BLaER1 treated with 17β-estradiol and CSF1 and Interleukin-3, amounts not matched to agents 10 nM and 100 nM (cell line): ENCODE results near the gene OR52I2.

Experiments used
- H3K27ac ChIP-seq, 11 experiments: shearing (Covaris generic); formaldehyde crosslinking; 2 replicates each; pipeline ENCODE4 v1.8.1; 2022
- H3K27me3 ChIP-seq, 11 experiments: shearing (Covaris generic); formaldehyde crosslinking; 2 replicates each; pipeline ENCODE4 v1.8.1; 2022
- H3K36me3 ChIP-seq, 11 experiments: shearing (Covaris generic); formaldehyde crosslinking; 2 replicates each; pipeline ENCODE4 v1.8.1; 2022
- H3K4me1 ChIP-seq, 10 experiments: shearing (Covaris generic); formaldehyde crosslinking; 2 replicates each; pipeline ENCODE4 v1.8.1; 2022
- H3K4me2 ChIP-seq, 11 experiments: shearing (Covaris generic); formaldehyde crosslinking; 2 replicates each; pipeline ENCODE4 v1.8.1; 2022
- H3K4me3 ChIP-seq, 10 experiments: shearing (Covaris generic); formaldehyde crosslinking; 2 replicates each; pipeline ENCODE4 v1.8.1; 2022
- H3K9ac ChIP-seq, 11 experiments: shearing (Covaris generic); formaldehyde crosslinking; 2 replicates each; pipeline ENCODE4 v1.8.1; 2022
- H3K9me3 ChIP-seq, 11 experiments: shearing (Covaris generic); formaldehyde crosslinking; replicated peaks in 1 of 11; 2 replicates each; pipeline ENCODE4 v1.8.1; 2022
- H4K20me1 ChIP-seq, 11 experiments: shearing (Covaris generic); formaldehyde crosslinking; 2 replicates each; pipeline ENCODE4 v1.8.1; 2022
- Cebpa-rat ChIP-seq, 11 experiments: shearing (Covaris generic); IDR thresholded peaks; 2 replicates each; pipeline ENCODE4 v1.8.1; 2022

The OR52I2 gene

DNA sequence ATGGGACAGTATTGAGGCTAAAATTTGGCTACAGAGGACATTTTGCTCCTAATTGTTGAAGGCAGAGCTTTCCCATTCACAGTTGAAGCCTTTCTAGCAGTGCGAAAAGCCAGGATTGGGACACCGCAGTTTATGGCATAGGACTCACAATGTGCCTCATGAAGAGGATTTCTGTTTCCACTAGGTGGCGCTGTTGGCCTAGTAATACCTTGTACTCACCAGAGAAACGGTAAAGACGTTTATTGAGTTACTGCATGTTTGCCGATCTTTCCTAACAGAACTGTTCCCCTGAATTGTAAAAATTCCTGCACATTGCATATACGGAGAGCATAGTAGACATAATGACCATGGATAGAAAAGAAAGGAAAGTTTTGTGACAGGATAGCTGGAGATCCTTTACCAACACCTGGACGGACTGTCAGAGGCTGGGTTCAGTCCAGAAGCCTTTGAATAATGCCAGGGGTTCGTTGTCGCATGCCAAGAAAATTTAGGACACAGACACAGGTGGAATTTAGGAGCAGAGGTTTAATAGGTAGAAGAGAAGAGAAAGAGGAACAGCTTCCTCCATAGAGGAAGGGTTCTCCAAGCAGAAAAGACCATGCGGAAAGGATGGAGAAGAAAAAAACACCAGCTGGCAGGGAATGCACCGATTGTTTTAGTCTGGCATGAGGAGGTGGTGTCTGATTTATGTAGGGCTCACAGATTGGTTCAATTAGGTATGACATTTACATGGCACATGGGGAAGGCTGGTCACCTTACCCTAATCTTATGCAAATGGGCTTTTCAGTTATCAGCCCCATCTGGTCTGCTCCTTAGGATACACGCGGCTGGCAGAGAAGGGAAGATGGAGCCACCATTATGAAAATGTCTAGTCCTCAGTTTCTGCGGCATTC lies 44.9 kb downstream of the OR52I2 start:
- Histone ChIP-seq H3K9me3 (peaks cover 0 to 10% (median 0%) of the 10 kb centered on the region in 11 experiments; a peak in 5 of 22 replicates), H3K27ac (no peak overlapping the region), H4K20me1 (no peaks in the 10 kb centered on the region), H3K4me1 (no peaks in the 10 kb centered on the region), H3K9ac (no peak overlapping the region), H3K36me3 (no peaks in the 10 kb centered on the region), H3K27me3 (no peaks in the 10 kb centered on the region), H3K4me3 (no peak overlapping the region), H3K4me2 (no peak overlapping the region)
- no peak for TF ChIP-seq Cebpa-rat (IDR thresholded peaks at IDR 0.05)

DNA sequence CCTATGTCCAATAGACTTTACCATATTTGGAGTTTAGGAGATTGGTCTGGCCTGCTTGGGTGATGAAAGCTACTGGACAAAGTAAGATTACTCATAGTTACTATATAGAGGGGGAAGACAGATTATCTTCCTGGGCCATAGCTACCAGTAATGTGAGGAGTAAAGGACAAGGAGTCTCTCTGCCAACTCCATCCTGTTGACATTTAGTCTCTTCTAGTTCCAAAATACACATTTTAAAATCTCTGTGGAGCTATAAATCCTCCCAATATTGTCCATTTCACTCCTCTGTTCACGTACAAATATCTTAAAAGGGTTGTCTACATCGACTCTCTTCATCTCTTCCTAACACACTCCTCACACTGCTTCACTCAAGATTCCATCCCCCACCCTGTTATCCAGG lies 54.6 kb downstream of the OR52I2 start:
- H3K4me1 ChIP-seq: no peaks in the 10 kb centered on the region; a peak in 1 of 20 replicates
- no peaks in the 10 kb centered on the region for H3K27me3 ChIP-seq
- H4K20me1 ChIP-seq: no peaks in the 10 kb centered on the region
- H3K36me3 ChIP-seq: no peaks in the 10 kb centered on the region
- no peak overlapping the region for H3K4me3 ChIP-seq
- TF ChIP-seq Cebpa-rat (IDR thresholded peaks at IDR 0.05): no peak
- H3K9ac ChIP-seq: no peak overlapping the region
- no peaks in the 10 kb centered on the region for H3K9me3 ChIP-seq
- no peak overlapping the region for H3K4me2 ChIP-seq
- H3K27ac ChIP-seq: no peak overlapping the region

DNA sequence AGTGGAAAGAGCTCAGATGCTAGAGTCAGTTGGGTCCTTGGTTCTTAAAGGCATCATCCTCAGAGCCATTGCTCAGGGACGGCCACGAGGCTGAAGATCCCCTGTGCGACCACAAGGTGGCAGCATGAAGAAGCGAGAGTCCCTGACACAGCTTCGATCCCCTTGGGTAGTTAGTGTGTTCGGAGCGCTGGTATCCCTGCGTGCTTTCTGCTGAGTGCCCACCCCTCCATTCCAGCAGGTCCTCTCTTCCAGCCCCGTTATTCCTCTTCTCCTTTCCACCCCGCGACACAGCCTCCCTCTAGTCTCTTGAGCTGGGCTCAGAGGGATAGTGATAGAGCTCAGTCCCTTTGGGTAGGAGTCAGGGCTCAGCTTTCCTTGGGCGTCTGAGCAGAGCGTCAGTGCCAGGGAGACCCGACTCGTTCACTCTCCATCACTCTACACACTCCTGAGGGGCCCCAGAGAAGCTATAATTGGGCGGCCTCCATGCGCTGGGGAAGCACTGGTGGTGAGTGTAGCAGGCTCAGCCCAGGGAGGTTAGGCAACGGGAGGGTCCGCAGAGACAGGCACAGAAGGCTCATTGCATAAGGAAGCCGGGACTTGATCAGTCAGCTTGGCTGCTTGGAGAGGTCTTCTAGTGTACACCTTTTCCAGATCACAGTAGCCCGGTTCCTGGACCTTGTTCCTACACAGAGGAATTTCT lies 55.6 kb downstream of the OR52I2 start, which contains the start of gene OR51D1:
OR51D1 (plus strand) TSS at position 516 of the 700 bp plus-strand sequence. CDS start 2,314 bp downstream, outside the sequence.
- H4K20me1 ChIP-seq: no peaks in the 10 kb centered on the region
- no peak for TF ChIP-seq Cebpa-rat (IDR thresholded peaks at IDR 0.05)
- no peak within 1 kb of the TSS; a peak in 1 of 22 replicates for H3K9ac ChIP-seq
- H3K9me3 ChIP-seq: no peaks in the 10 kb centered on the region
- no peaks in the 10 kb centered on the region for H3K36me3 ChIP-seq
- H3K4me1 ChIP-seq: no peaks in the 10 kb centered on the region; a peak in 1 of 20 replicates
- H3K4me2 ChIP-seq: peak within 1 kb of the TSS in 9 of 11 experiments; percentile 16 to 73 (median 34); a peak in 8 of 22 replicates
- no peak within 1 kb of the TSS for H3K4me3 ChIP-seq
- H3K27ac ChIP-seq: no peak within 1 kb of the TSS
- H3K27me3 ChIP-seq: no peaks in the 10 kb centered on the region

DNA sequence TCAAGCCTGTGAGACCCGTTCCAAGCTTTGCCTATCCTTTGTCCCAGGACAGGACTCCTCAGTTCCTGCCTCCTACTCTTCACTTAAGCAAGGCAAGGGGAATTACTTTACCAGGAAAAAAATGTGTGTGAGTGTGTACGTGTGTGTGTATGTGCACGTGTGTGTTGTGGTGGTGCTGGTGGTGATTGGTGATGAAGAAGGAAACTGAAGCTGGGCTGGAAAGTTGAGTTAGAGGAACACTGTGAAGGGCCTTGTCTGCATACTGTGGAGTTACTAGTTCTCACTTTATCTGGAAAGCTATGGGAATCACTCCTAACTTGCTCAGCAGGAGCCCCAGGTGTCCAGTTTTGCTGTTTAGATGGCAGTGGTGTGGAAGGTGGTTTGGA lies 56.1 kb downstream of the OR52I2 start:
- Histone ChIP-seq H3K9ac (no peak overlapping the region; a peak in 1 of 22 replicates), H3K4me1 (peaks cover 0 to 3% (median 0%) of the 10 kb centered on the region in 10 experiments; a peak in 3 of 20 replicates), H3K27ac (no peak overlapping the region), H3K4me3 (no peak overlapping the region), H3K27me3 (no peaks in the 10 kb centered on the region), H4K20me1 (no peaks in the 10 kb centered on the region), H3K9me3 (no peaks in the 10 kb centered on the region), H3K4me2 (no peak overlapping the region), H3K36me3 (no peaks in the 10 kb centered on the region)
- no peak for TF ChIP-seq Cebpa-rat (IDR thresholded peaks at IDR 0.05)

- Histone ChIP-seq H3K9ac (no peak overlapping the region), H3K4me3 (no peak overlapping the region), H3K36me3 (no peaks in the 10 kb centered on the region), H3K27ac (no peak overlapping the region), H3K27me3 (no peaks in the 10 kb centered on the region), H3K4me2 (no peak overlapping the region), H3K4me1 (peaks cover 0 to 5% (median 0%) of the 10 kb centered on the region in 10 experiments; a peak in 3 of 20 replicates), H4K20me1 (no peaks in the 10 kb centered on the region), H3K9me3 (no peaks in the 10 kb centered on the region)
- TF ChIP-seq Cebpa-rat (IDR thresholded peaks at IDR 0.05): no peak
Measured at GRCh38 chr11:4639931-4640330, 58.4 kb downstream of the OR52I2 start.

DNA sequence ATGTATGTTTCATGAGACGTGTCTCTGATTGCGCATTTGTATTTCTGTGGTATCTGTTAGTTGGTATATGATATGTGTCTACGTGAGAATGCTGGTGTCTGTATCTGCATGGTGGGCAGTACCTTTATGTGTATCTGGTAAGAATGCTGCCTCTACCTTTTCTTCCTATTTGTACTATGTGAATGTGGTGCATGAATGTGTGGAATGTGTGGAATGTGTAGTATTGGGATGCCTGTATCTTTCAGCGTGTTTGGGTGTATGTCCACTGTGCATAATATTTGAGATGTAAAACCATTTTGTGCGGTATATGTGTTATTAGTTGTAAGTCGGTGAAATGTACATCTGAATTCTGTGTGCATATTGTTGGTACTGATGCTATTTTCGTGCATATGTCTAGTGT lies 60.0 kb downstream of the OR52I2 start:
- no peaks in the 10 kb centered on the region for H3K27me3 ChIP-seq
- H3K36me3 ChIP-seq: no peaks in the 10 kb centered on the region
- H3K27ac ChIP-seq: no peak overlapping the region
- no peak for TF ChIP-seq Cebpa-rat (IDR thresholded peaks at IDR 0.05)
- H4K20me1 ChIP-seq: no peaks in the 10 kb centered on the region
- no peak overlapping the region for H3K9ac ChIP-seq
- no peak overlapping the region for H3K4me3 ChIP-seq
- no peak overlapping the region for H3K4me2 ChIP-seq
- peaks cover 0 to 5% (median 0%) of the 10 kb centered on the region in 10 experiments; a peak in 3 of 20 replicates for H3K4me1 ChIP-seq
- H3K9me3 ChIP-seq: no peaks in the 10 kb centered on the region

DNA sequence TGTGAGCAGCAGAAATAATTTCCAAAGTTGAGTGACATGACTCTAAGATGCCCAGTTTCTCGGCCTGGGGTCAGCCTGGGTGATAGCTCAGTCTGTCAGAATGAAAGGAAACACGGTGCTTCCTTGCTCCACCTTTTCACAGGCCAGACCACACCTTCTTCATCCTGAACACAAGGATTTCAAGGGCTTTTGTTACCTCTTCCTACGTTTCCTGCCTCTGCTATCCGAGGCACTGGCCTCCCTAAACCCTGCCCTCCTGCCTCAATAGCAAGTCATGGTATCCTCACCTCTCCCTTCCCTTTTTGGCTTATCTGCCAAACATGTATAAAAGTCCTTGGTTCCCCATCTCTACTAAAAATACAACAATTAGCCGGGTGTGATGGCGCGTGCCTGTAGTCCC lies 60.5 kb downstream of the OR52I2 start:
- no peak for TF ChIP-seq Cebpa-rat (IDR thresholded peaks at IDR 0.05)
- Histone ChIP-seq H4K20me1 (no peaks in the 10 kb centered on the region), H3K9ac (no peak overlapping the region), H3K4me2 (peak overlapping the region in 1 of 11 experiments; percentile 36; a peak in 2 of 22 replicates), H3K27me3 (no peaks in the 10 kb centered on the region), H3K9me3 (no peaks in the 10 kb centered on the region), H3K36me3 (no peaks in the 10 kb centered on the region), H3K27ac (no peak overlapping the region), H3K4me1 (peaks cover 0 to 5% (median 0%) of the 10 kb centered on the region in 10 experiments; a peak in 3 of 20 replicates), H3K4me3 (no peak overlapping the region)
